DND-41 (cell line): Measurements from ENCODE around the gene ARHGAP18.

Experiments used
- EZH2 ChIP-seq: IDR thresholded peaks from 3 replicates; pipeline ENCODE4 v1.6.1; 2012; ENCODE audit warnings: borderline replicate concordance, low read depth, mild to moderate bottlenecking, moderate library complexity, low read length, inconsistent platforms; ENCODE audit not compliant: severe bottlenecking
- TF ChIP-seq, protein P1 (sequence below): IDR thresholded peaks from 2 replicates; pipeline ENCODE4 v1.5.1; 2012; ENCODE audit warnings: borderline replicate concordance, low read length, moderate library complexity, mild to moderate bottlenecking; ENCODE audit not compliant: poor library complexity, severe bottlenecking; ENCODE audit errors: extremely low read depth

DNA sequence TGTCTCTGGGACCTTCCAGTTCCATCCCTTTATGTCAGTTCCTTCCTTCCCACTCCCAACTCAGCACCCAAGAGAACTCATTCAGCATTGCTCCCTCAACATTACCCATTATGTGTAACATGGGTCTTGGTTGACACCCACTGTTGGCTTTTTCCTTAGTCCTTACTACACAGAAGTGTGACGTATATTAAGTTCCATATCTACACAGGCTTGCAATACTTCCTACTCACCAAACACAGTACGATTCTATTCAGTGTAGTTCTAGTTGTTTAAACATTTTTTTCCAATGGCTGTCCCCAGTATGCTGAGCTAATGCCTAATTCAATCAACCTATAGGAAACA, 37.7 kb downstream of the ARHGAP18 start:
- TF ChIP-seq, protein P1, sequence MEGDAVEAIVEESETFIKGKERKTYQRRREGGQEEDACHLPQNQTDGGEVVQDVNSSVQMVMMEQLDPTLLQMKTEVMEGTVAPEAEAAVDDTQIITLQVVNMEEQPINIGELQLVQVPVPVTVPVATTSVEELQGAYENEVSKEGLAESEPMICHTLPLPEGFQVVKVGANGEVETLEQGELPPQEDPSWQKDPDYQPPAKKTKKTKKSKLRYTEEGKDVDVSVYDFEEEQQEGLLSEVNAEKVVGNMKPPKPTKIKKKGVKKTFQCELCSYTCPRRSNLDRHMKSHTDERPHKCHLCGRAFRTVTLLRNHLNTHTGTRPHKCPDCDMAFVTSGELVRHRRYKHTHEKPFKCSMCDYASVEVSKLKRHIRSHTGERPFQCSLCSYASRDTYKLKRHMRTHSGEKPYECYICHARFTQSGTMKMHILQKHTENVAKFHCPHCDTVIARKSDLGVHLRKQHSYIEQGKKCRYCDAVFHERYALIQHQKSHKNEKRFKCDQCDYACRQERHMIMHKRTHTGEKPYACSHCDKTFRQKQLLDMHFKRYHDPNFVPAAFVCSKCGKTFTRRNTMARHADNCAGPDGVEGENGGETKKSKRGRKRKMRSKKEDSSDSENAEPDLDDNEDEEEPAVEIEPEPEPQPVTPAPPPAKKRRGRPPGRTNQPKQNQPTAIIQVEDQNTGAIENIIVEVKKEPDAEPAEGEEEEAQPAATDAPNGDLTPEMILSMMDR = no peak
- no peak for TF ChIP-seq EZH2
